Sigmoid colon (tissue), 7 donors: ENCODE results near the gene MIOX. TPM values are rescaled to one million over a fixed set of nuclear protein-coding genes. Genes with fewer than 3 reads are reported as not detected.

Source experiments
- DNase-seq: peaks from one replicate; pipeline ENCODE4 v3.0.0-alpha.2; 2019
- H3K27ac ChIP-seq, 4 donors: fragments of 200-600 bp; sonication (generic); one replicate each; pipeline ENCODE4 v1.5.1; 2016 to 2019; ENCODE audit warnings: mild to moderate bottlenecking in 1 of 4
- H3K27me3 ChIP-seq, 3 donors: fragments of 200-600 bp; sonication (generic); one replicate each; pipeline ENCODE4 v1.5.1; 2019; ENCODE audit warnings: mild to moderate bottlenecking in 1 of 3
- H3K36me3 ChIP-seq, 4 donors: fragments of 200-600 bp; sonication (generic); one replicate each; pipeline ENCODE4 v1.5.1; 2016 to 2019
- H3K4me1 ChIP-seq, 4 donors: fragments of 200-600 bp; sonication (generic); one replicate each; pipeline ENCODE4 v1.5.1; 2017 to 2019
- H3K4me3 ChIP-seq, 4 donors: fragments of 200-600 bp; sonication (generic); one replicate each; pipeline ENCODE4 v1.5.1; 2017 to 2019; ENCODE audit warnings: mild to moderate bottlenecking in 2 of 4, moderate library complexity in 1 of 4
- H3K9me3 ChIP-seq, 4 donors: fragments of 200-600 bp in 3 of 4; sonication (generic) in 3 of 4; one replicate each; pipeline versions ENCODE4 v1.5.1 to v1.6.1; 2013 to 2019
- CTCF ChIP-seq, 4 experiments: fragments of 450-650 bp in 3 of 4; fragments of 200-600 bp in 1 of 4; IDR thresholded peaks; one replicate each; pipeline ENCODE4 v1.5.1; 2016 to 2019; ENCODE audit warnings: antibody characterized with exemption in 4 of 4, mild to moderate bottlenecking in 3 of 4, moderate library complexity in 2 of 4
- EP300 ChIP-seq, 4 donors: sonication (generic); formaldehyde crosslinking; IDR thresholded peaks; one replicate each; pipeline ENCODE4 v1.6.1; 2017; ENCODE audit warnings: antibody characterized with exemption in 4 of 4
- POLR2A ChIP-seq, 2 donors: fragments of 450-650 bp; IDR thresholded peaks; one replicate each; pipeline ENCODE4 v1.6.1; 2016; ENCODE audit warnings: antibody characterized with exemption in 2 of 2, mild to moderate bottlenecking in 2 of 2, moderate library complexity in 2 of 2
- POLR2AphosphoS5 ChIP-seq, 4 donors: sonication (generic); formaldehyde crosslinking; IDR thresholded peaks; one replicate each; pipeline ENCODE4 v1.6.1; 2017; ENCODE audit warnings: antibody characterized with exemption in 4 of 4
- WGBS, 2 donors: extraction: QIAGEN DNeasy Blood & Tissue Kit; methylation state at CpG; one replicate each; pipeline ENCODE4 v1.1.7; 2013; 5-methylcytosine and 5-hydroxymethylcytosine counted together
- intact Hi-C: fragments of 100-400 bp; cut with DNase I; formaldehyde crosslinking; loops from one replicate; pipeline ENCODE4 v1.15.1; 2023
- polyA plus RNA-seq, 3 donors: library from polyadenylated mRNA; stranded (reverse); fragments of 200-250 nt; gene quantifications; one replicate each; pipeline ENCODE4 v1.2.3, GENCODE V29; 2013
- total RNA-seq, 4 donors: library from RNA; depleted of rRNA; stranded (reverse); fragments of >200 nt; gene quantifications; one replicate each; pipeline ENCODE4 v1.1.0, GENCODE V29; 2016
- donor health status: healthy with polysubstance abuse.
- donor health status: Bipolar disorder and iron deficiency.
- donor health status: healthy.

Gene MIOX
- total RNA-seq = not detected
- polyA plus RNA-seq = under 1 TPM in 1 of 3 donors, not detected in 2; 0.20 TPM

- WGBS, 2 donors = 81 to 84% methylated on average over 23 of the region's 23 CpGs
- Histone ChIP-seq H3K4me3 (no peak within 1 kb of the TSS), H3K36me3 (no peaks in the 10 kb centered on the region), H3K27ac (no peak within 1 kb of the TSS), H3K4me1 (peaks cover 0 to 7% (median 3%) of the 10 kb centered on the region in 4 donors), H3K9me3 (no peaks in the 10 kb centered on the region), H3K27me3 (peaks cover 17 to 53% (median 31%) of the 10 kb centered on the region in 3 donors)
- intact Hi-C loops = no loop called here
- DNase-seq = no peak
- TF ChIP-seq CTCF (IDR thresholded peaks at IDR 0.05) (no peak), POLR2A (IDR thresholded peaks at IDR 0.05) (no peak), EP300 (IDR thresholded peaks at IDR 0.05) (no peak), POLR2AphosphoS5 (IDR thresholded peaks at IDR 0.05) (no peak)
These were observed at the start of gene MIOX for GRCh38 chr22:50486561-50487289. MIOX (plus strand) TSS chr22:50486859; CDS start chr22:50486898, 39 bp downstream.

- no peaks in the 10 kb centered on the region for H3K4me1 ChIP-seq
- no peaks in the 10 kb centered on the region for H3K9me3 ChIP-seq
- DNase-seq = no peak
- TF ChIP-seq CTCF (IDR thresholded peaks at IDR 0.05) (no peak), EP300 (IDR thresholded peaks at IDR 0.05) (no peak), POLR2A (IDR thresholded peaks at IDR 0.05) (no peak), POLR2AphosphoS5 (IDR thresholded peaks at IDR 0.05) (no peak)
- no peaks in the 10 kb centered on the region for H3K27me3 ChIP-seq
- intact Hi-C loops = no loop called here
- H3K27ac ChIP-seq = no peak overlapping the region
- WGBS, 2 donors = 89 to 92% methylated on average over 36 of the region's 36 CpGs
- no peak overlapping the region for H3K4me3 ChIP-seq
- H3K36me3 ChIP-seq = peaks cover 38 to 79% (median 68%) of the 10 kb centered on the region in 4 donors
These were observed 49.0 kb upstream of the MIOX start for GRCh38 chr22:50437511-50438304.

GRCh38 chr22:50438305-50439275 is 48.1 kb upstream of the MIOX start:
- no peak overlapping the region for H3K4me3 ChIP-seq
- H3K27ac ChIP-seq = no peak overlapping the region
- intact Hi-C loops = no loop called here
- 89 to 90% methylated on average over 34 of the region's 34 CpGs for WGBS, 2 donors
- TF ChIP-seq EP300 (IDR thresholded peaks at IDR 0.05) = no peak
- H3K27me3 ChIP-seq = no peaks in the 10 kb centered on the region
- peaks cover 37 to 76% (median 65%) of the 10 kb centered on the region in 4 donors for H3K36me3 ChIP-seq
- no peaks in the 10 kb centered on the region for H3K4me1 ChIP-seq
- peak; percentile 65 for DNase-seq
- H3K9me3 ChIP-seq = no peaks in the 10 kb centered on the region

GRCh38 chr22:50439314-50439870 is 47.3 kb upstream of the MIOX start:
- Histone ChIP-seq H3K9me3 (no peaks in the 10 kb centered on the region), H3K4me1 (peaks cover 0 to 7% (median 3%) of the 10 kb centered on the region in 4 donors), H3K27me3 (no peaks in the 10 kb centered on the region), H3K4me3 (no peak overlapping the region), H3K36me3 (peaks cover 37 to 76% (median 65%) of the 10 kb centered on the region in 4 donors), H3K27ac (no peak overlapping the region)
- DNase-seq = no peak
- WGBS, 2 donors = 89 to 90% methylated on average over 17 of the region's 17 CpGs
- TF ChIP-seq EP300 (IDR thresholded peaks at IDR 0.05) (no peak), POLR2AphosphoS5 (IDR thresholded peaks at IDR 0.05) (no peak), CTCF (IDR thresholded peaks at IDR 0.05) (no peak), POLR2A (IDR thresholded peaks at IDR 0.05) (no peak)
- intact Hi-C loops = no loop called here
